Peyer's patch (tissue), 4 donors: ENCODE measurements around the gene HEMGN. TPM values are rescaled to one million over a fixed set of nuclear protein-coding genes. Genes with fewer than 3 reads are reported as not detected.
A peak's percentile ranks its signal among the peaks of the same experiment; 100 is the strongest.

Experiments
- DNase-seq, 3 donors: peaks; one replicate each; pipeline ENCODE4 v3.0.0-alpha.2; 2017 to 2019
- H3K27ac ChIP-seq, 4 donors: fragments of 200-600 bp; sonication (generic); one replicate each; pipeline ENCODE4 v1.5.1; 2016 to 2019
- H3K27me3 ChIP-seq, 2 donors: fragments of 200-600 bp; sonication (generic); one replicate each; pipeline ENCODE4 v1.5.1; 2019
- H3K36me3 ChIP-seq, 3 donors: fragments of 200-600 bp; sonication (generic); one replicate each; pipeline ENCODE4 v1.5.1; 2016 to 2019
- H3K4me1 ChIP-seq, 4 donors: fragments of 200-600 bp; sonication (generic); one replicate each; pipeline ENCODE4 v1.5.1; 2016 to 2019
- H3K4me3 ChIP-seq, 4 donors: fragments of 200-600 bp; sonication (generic); 1 replicate in 3 of 4; 2 replicates in 1 of 4; pipeline ENCODE4 v1.5.1; 2016 to 2019; ENCODE audit warnings: mild to moderate bottlenecking in 1 of 4
- H3K9me3 ChIP-seq, 4 donors: fragments of 200-600 bp; sonication (generic); one replicate each; pipeline ENCODE4 v1.5.1; 2016 to 2019; ENCODE audit warnings: mild to moderate bottlenecking in 1 of 4
- CTCF ChIP-seq, 6 experiments: fragments of 450-650 bp in 4 of 6; fragments of 200-600 bp in 2 of 6; sonication (generic) in 1 of 6; IDR thresholded peaks; one replicate each; pipeline ENCODE4 v1.5.1; 2017 to 2019; ENCODE audit warnings: antibody characterized with exemption in 6 of 6, mild to moderate bottlenecking in 3 of 6, moderate library complexity in 1 of 6
- POLR2A ChIP-seq, 2 donors: fragments of 450-650 bp; IDR thresholded peaks; one replicate each; pipeline ENCODE4 v1.5.1; 2017; ENCODE audit warnings: antibody characterized with exemption in 2 of 2, mild to moderate bottlenecking in 2 of 2, moderate library complexity in 2 of 2
- total RNA-seq, 4 donors: library from RNA; depleted of rRNA; stranded (reverse); fragments of >200 nt; gene quantifications; one replicate each; pipeline ENCODE4 v1.1.0, GENCODE V29; 2016

HEMGN gene
- total RNA-seq, 4 donors from 2014 or later: not detected

DNA sequence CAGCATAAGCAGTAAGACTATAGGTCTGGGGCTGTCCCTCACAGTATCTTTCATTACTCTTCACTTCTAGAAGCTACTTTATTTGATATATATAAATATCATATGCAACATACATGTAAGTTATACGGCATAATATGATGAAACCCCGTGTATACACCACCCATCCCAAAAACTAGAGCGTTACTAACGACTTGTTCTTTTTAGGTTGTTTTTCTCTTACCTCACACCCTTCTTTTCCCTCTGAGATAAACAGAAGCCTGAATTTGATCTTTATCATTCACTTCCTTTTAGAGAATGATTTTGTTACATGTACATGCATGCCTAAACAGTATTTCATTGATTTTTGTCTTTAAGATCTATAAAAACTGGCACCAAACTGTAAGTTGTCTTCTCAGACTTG lies 19.4 kb downstream of the HEMGN start:
- peaks cover 0 to 21% (median 2%) of the 10 kb centered on the region in 4 donors for H3K4me1 ChIP-seq
- H3K9me3 ChIP-seq: no peaks in the 10 kb centered on the region
- no peaks in the 10 kb centered on the region for H3K27me3 ChIP-seq
- peaks cover 0 to 16% (median 0%) of the 10 kb centered on the region in 3 donors for H3K36me3 ChIP-seq
- H3K4me3 ChIP-seq: no peak overlapping the region
- peak overlapping the region in 2 of 4 donors; percentile 18 to 33 for H3K27ac ChIP-seq
- no peak for TF ChIP-seq CTCF (IDR thresholded peaks at IDR 0.05)
- no peak for TF ChIP-seq POLR2A (IDR thresholded peaks at IDR 0.05)
- DNase-seq: no peak

DNA sequence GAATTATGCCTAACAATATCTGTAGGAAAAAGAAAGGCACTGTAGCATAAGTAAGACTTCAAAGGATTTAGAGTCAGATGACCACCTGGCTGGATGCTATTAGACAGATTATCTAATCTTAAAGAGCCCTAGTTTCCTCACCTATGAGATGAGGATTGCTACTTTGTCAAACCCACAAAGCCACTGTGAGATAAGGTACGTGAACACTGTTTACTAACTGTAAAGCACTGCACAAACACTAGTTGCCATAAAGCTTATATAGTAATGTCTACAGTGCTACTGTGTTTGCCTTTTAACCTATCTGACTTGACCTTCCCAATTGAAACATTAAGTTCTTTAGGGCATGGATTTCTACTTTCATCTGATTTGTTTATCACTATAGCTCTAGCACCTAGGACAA lies 26.0 kb downstream of the HEMGN start:
- no peak for DNase-seq
- H3K36me3 ChIP-seq: peaks cover 0 to 76% (median 0%) of the 10 kb centered on the region in 3 donors
- H3K4me1 ChIP-seq: peaks cover 0 to 11% (median 0%) of the 10 kb centered on the region in 4 donors
- H3K9me3 ChIP-seq: no peaks in the 10 kb centered on the region
- no peak overlapping the region for H3K4me3 ChIP-seq
- TF ChIP-seq POLR2A (IDR thresholded peaks at IDR 0.05) (no peak), CTCF (IDR thresholded peaks at IDR 0.05) (no peak)
- H3K27me3 ChIP-seq: no peaks in the 10 kb centered on the region
- no peak overlapping the region for H3K27ac ChIP-seq

DNA sequence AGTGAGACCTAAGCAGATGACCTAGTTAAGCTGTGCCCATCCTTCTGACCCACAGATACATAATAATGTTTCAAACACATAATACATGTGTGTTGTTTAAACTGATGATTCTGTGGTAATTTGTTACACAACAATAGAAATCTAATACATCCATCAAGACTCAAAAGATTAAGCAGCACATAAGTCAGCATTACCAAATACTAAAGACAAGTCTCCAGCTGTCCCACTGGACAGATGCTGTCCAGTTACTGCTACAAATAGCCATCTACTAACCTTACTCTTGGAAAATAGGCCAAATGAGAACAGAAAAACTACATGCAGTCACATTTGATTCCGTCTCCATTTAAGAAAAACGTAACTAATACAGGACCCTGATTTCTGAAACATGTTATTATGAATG lies 26.4 kb downstream of the HEMGN start:
- Histone ChIP-seq H3K4me1 (peaks cover 0 to 11% (median 0%) of the 10 kb centered on the region in 4 donors), H3K36me3 (peaks cover 0 to 77% (median 0%) of the 10 kb centered on the region in 3 donors), H3K27ac (no peak overlapping the region), H3K27me3 (no peaks in the 10 kb centered on the region), H3K4me3 (no peak overlapping the region), H3K9me3 (no peaks in the 10 kb centered on the region)
- DNase-seq: no peak
- TF ChIP-seq CTCF (IDR thresholded peaks at IDR 0.05): no peak
- TF ChIP-seq POLR2A (IDR thresholded peaks at IDR 0.05): no peak

- DNase-seq: no peak
- Histone ChIP-seq H3K4me3 (no peak overlapping the region), H3K27me3 (no peaks in the 10 kb centered on the region), H3K36me3 (peaks cover 0 to 71% (median 0%) of the 10 kb centered on the region in 3 donors), H3K4me1 (peaks cover 0 to 20% (median 0%) of the 10 kb centered on the region in 4 donors), H3K27ac (no peak overlapping the region), H3K9me3 (no peaks in the 10 kb centered on the region)
- TF ChIP-seq CTCF (IDR thresholded peaks at IDR 0.05) (no peak), POLR2A (IDR thresholded peaks at IDR 0.05) (no peak)
Observed at GRCh38 chr9:97910357-97910756, 27.6 kb downstream of the HEMGN start.

- H3K36me3 ChIP-seq: peaks cover 0 to 71% (median 0%) of the 10 kb centered on the region in 3 donors
- peaks cover 0 to 20% (median 0%) of the 10 kb centered on the region in 4 donors for H3K4me1 ChIP-seq
- no peak for DNase-seq
- no peaks in the 10 kb centered on the region for H3K27me3 ChIP-seq
- TF ChIP-seq CTCF (IDR thresholded peaks at IDR 0.05) (no peak), POLR2A (IDR thresholded peaks at IDR 0.05) (no peak)
- no peaks in the 10 kb centered on the region for H3K9me3 ChIP-seq
- no peak overlapping the region for H3K4me3 ChIP-seq
- no peak overlapping the region for H3K27ac ChIP-seq
Observed at GRCh38 chr9:97908705-97909104, 29.3 kb downstream of the HEMGN start.

- Histone ChIP-seq H3K9me3 (no peaks in the 10 kb centered on the region), H3K4me3 (no peak overlapping the region), H3K27ac (peak overlapping the region in 3 of 4 donors; percentile 6 to 62 (median 11)), H3K4me1 (peaks cover 0 to 20% (median 0%) of the 10 kb centered on the region in 4 donors), H3K36me3 (peaks cover 0 to 70% (median 0%) of the 10 kb centered on the region in 3 donors), H3K27me3 (no peaks in the 10 kb centered on the region)
- DNase-seq: no peak
- TF ChIP-seq CTCF (IDR thresholded peaks at IDR 0.05) (no peak), POLR2A (IDR thresholded peaks at IDR 0.05) (no peak)
Observed at GRCh38 chr9:97907632-97908031, 30.3 kb downstream of the HEMGN start.
